HG03442 (cell line): Measurements from ENCODE around the gene CDK10.
A peak's percentile ranks its signal among the peaks of the same experiment; 100 is the strongest.
"Not testable (repeated sequence)": the region's sequence is repeated elsewhere in the genome, so short reads cannot be mapped to it uniquely, and the experiment has no call there.

Experiments
- ATAC-seq: cut with Tn5 transposase; IDR thresholded peaks from one replicate; pipeline ENCODE4 v1.9.1; 2021; ENCODE audit warnings: mild to moderate bottlenecking, moderate library complexity; ENCODE audit not compliant: unreplicated experiment

The CDK10 gene

GRCh38 chr16:89667633-89668032 lies 18.9 kb upstream of the CDK10 start:
- no peak for ATAC-seq

- no peak for ATAC-seq
These were observed 17.7 kb upstream of the CDK10 start for GRCh38 chr16:89668790-89669158.

- no peak for ATAC-seq
These were observed 16.7 kb upstream of the CDK10 start for GRCh38 chr16:89669755-89670154.

DNA sequence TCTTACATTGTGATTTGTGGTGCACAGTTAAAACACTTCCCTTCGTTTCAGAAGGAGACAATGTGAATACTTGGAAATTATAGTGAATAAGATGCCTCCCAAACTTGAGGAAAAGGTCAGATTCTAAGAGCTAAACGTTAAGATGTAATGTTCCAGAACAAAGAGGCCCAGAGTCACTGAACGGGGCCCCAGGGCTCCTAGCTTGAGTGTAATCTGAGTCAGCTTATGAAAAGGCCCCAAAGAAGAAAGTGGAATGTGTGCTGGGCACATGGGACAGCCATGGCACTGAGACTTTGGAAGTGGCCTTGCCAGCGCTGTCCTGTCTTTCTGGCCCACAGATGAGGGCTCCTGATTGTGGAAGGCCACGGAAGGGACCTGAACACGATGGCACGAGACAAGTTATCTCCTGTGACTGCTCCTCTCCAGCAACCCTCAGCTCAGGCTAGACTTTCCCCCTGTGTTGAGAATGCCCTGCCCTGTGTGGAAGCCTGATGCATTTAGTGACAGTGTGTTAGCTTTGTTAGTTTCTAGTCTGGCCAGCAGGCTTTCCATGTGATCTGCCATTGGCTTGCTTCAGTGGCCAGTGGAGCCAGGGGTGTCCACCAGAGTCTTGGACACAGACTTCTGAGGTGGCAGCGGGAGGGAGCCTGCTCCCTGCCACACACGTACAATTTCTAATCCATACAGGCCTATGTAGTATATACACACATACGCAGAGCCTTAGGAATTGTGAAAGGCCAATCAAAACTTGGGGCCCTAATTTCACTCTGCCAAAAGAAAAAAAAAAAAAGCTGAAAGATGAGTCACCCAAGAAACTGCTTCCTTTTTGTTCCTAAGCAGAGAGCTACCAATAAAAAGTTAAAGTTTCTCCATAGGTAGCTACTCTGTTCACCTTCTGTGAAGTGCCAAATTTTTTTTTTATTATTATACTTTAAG lies 15.7 kb upstream of the CDK10 start:
- ATAC-seq, result no peak

DNA sequence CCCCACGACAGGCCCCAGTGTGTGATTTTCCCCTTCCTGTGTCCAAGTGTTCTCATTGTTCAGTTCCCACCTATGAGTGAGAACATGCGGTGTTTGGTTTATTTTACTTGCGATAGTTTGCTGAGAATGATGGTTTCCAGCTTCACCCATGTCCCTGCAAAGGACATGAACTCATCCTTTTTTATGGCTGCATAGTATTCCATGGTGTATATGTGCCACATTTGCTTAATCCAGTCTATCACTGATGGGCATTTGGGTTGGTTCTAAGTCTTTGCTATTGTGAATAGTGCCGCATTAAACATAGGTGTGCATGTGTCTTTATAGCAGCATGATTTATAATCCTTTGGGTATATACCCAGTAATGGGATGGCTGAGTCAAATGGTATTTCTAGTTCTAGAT lies 14.9 kb upstream of the CDK10 start:
- ATAC-seq, result not testable (repeated sequence)

DNA sequence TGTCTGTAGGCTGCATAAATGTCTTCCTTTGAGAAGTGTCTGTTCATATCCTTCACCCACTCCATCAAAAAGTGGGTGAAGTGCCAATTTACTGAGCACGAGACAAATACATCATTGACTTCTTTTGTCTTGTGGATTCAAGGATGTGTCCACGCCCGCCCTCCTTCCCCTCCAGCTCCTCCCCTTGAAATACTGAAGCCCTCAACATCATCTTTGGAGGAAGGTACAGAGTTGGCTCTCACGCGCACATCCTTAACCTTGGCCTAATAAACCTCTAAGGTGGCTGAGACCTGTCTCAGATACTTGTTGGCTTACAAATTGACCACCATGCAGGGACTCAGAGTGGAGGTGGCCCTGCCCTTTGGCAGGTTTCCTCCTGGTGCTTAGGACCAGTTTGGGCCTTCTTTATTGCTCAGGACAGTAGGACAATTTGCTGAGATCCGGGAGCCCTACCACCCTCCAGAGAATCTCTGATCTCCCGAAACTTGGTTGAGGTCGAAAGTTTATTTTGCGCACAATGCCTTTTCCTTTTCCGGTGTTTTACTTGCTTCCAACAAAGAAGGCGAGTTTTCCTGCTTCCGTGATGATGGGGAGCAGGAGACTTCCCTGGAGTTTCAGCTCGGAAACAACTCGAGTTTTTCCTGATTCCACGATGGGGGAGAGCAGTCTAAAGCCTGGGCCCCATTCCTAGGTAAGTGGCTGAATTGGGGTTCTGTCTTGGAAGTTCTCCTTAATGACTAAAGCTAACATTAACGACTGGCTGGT lies 14.1 kb upstream of the CDK10 start:
- ATAC-seq, result no peak

DNA sequence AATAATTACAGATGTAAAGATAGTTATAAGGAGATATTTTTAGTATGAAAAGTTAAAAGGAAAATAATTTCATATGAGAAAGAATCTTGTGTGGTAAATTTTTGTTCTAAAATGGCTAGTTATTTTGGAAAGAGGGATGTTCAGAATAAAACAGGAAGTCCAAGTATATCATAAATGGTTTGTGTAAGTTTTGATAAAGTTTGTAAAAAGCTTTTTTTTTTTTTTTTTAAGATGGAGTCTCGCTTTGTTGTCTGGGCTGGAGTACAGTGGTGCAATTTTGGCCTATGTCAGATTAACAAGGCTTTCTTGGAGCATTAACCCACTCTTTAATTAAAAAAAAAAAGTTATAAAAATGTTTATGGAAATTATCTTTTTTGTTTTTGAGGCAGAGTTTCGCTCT lies 8.2 kb upstream of the CDK10 start:
- no peak for ATAC-seq

GRCh38 chr16:89685916-89686315 lies 573 bp upstream of the CDK10 start:
- ATAC-seq, result no peak

DNA sequence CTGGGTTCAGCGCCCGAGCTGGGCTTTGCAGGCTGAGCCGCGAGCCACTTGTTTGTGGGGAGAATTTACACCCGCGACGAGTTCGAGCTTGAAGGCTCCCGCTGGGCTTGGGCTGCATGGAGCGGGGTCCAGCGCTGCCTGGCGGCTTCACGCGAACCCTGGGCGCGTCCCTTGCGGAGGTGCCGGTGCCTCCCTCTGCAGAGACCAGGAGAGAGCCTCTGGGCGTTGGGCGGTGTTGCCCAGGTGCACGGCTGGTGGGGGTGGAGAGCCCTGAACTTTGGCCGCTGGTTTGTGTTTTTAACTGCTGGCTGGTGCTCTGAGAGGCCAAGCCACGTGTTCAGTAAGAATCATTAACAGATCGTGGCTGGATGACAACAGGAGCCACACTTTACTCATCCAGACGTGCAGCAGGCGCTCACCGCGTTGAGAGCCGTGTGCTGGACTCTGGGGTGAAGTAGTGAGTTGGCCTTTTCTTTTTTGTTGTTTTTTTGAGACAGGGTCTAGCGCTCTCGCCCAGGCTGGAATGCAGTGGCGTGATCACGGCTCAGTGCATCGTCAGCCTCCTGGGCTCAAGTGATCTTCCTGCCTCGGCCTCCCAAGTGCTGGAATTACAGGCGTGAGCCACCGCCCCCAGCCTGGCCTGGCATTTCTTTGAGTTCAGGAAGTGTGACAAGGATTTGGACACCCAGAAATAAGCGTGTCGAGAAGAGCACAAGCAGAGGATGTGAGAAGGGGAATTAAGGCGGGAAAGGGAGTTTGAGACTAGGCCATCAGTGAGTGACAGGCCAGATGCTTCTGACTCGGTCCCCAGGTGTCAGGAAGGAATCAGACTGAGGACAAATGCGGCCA lies 827 bp downstream of the CDK10 start:
- peak; percentile 29 for ATAC-seq

GRCh38 chr16:89688395-89688794 lies 1.9 kb downstream of the CDK10 start:
- no peak for ATAC-seq

GRCh38 chr16:89689142-89689541 lies 2.7 kb downstream of the CDK10 start:
- ATAC-seq, result no peak

GRCh38 chr16:89689621-89690020 lies 3.1 kb downstream of the CDK10 start:
- ATAC-seq, result not testable (repeated sequence)

GRCh38 chr16:89690392-89690901 lies 4.0 kb downstream of the CDK10 start:
- no peak for ATAC-seq

DNA sequence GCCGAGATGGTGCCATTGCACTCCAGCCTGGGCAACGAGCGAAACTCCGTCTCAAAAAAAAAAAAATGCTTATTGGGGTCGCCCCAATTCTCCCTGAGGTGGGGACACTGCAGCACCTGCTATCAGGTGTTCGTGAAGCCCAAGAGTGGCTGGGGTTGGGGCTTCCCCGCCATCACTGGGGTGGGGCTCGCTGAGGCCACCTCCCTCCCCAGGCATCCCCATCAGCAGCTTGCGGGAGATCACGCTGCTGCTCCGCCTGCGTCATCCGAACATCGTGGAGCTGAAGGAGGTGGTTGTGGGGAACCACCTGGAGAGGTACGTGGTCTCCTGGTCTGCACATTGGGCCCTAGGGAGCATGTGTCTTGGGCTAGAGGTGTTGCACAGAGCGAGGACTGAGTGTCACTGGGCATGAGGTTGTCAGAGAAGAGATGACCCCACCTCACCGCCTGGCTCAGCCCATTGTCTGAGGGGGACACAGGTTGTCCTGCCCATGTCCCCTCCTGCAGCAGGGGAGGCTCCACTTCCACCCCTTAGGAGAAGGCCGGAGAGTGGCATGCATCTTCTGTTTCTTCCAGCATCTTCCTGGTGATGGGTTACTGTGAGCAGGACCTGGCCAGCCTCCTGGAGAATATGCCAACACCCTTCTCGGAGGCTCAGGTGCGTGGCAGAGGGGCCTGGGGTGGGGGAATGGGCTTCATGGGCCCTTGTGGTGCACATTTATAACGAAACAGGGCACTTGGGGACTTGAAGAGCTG lies 4.9 kb downstream of the CDK10 start:
- no peak for ATAC-seq

GRCh38 chr16:89691986-89692569 lies 5.6 kb downstream of the CDK10 start:
- no peak for ATAC-seq

GRCh38 chr16:89693289-89693731 lies 6.8 kb downstream of the CDK10 start:
- ATAC-seq, result no peak

- no peak for ATAC-seq
These were observed 7.7 kb downstream of the CDK10 start for GRCh38 chr16:89693931-89694783.

DNA sequence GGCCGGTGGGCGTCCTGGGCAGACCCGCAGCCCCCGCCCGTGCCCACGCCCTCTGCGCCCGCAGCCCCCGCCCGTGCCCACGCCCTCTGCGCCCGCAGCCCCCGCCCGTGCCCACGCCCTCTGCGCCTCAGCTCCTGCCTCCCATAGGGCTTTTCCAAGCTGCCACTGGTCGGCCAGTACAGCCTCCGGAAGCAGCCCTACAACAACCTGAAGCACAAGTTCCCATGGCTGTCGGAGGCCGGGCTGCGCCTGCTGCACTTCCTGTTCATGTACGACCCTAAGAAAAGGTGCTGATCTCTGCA lies 8.2 kb downstream of the CDK10 start:
- ATAC-seq, result not testable (repeated sequence)
